ENCODE results near the gene TMEM185B. TPM values are rescaled to one million over a fixed set of nuclear protein-coding genes. Genes with fewer than 3 reads are reported as not detected.

Gene TMEM185B
- total and polyA plus RNA-seq, 7 experiments from 2014 or later = 14.9 to 36.8 (median 19.5) TPM

GRCh38 chr2:120253021-120253882 is 30.1 kb upstream of the TMEM185B start:
- H3K27me3 Mint-ChIP-seq = peaks cover 0 to 5% (median 3%) of the 10 kb centered on the region in 5 donors
- ChIA-PET POLR2A (interaction anchor here (0.5 to 8.6 kb wide), 8 partner anchors 10 to 575 kb away, joined by 3 to 73 read pairs (median 6); partner anchors contain the start of genes TMEM177 and TMEM185B), CTCF (interaction anchor here (1.7 kb wide), 1 partner anchor 71 kb away, joined by 4 read pairs; no protein-coding TSS in a partner anchor)
- Histone ChIP-seq H3K4me3 (ENCODE audit: low read length) (peak overlapping the region; percentile 81), H3K9me3 (ENCODE audit: control insufficient read depth in 2 of 3, low read length in 3 of 3) (no peaks in the 10 kb centered on the region), H3K27ac (ENCODE audit: low read depth, low read length) (peak overlapping the region; percentile 76), H3K36me3 (ENCODE audit: control insufficient read depth in 2 of 3, insufficient read depth in 3 of 3, low read length in 3 of 3) (peaks cover 0 to 4% (median 0%) of the 10 kb centered on the region in 3 experiments), H3K27me3 (ENCODE audit: control insufficient read depth in 2 of 2, insufficient read depth in 2 of 2, low read length in 2 of 2) (no peaks in the 10 kb centered on the region), H3K4me1 (ENCODE audit: control insufficient read depth in 2 of 2, insufficient read depth in 2 of 2, low read length in 2 of 2) (peaks cover 16% of the 10 kb centered on the region in 2 donors)
- peaks cover 0 to 7% (median 0%) of the 10 kb centered on the region in 11 donors for H3K9me3 Mint-ChIP-seq
- H3K27ac Mint-ChIP-seq = peak overlapping the region; percentile 74 to 95 (median 88)
- intact Hi-C loops (cut with micrococcal nuclease) = loop anchor here (1.0 to 5.0 kb wide), 8 partner anchors 34 to 1484 kb away; partner anchors contain the start of genes C2orf76 (in 1 of the 2), DBI (in 1 of the 2), EPB41L5 (in 1 of the 2) and NIFK (in 1 of the 2)
- H3K4me3 Mint-ChIP-seq = peak overlapping the region; percentile 91 to 99 (median 94)
- peaks cover 37 to 73% (median 60%) of the 10 kb centered on the region in 7 donors for H3K4me1 Mint-ChIP-seq
- H3K36me3 Mint-ChIP-seq = peaks cover 1 to 39% (median 4%) of the 10 kb centered on the region in 5 donors
- DNase-seq (peak in 2 of 9 donors; percentile 14 to 37), ATAC-seq (peak; percentile 55)

GRCh38 chr2:120252225-120253020 is 29.2 kb upstream of the TMEM185B start, which contains the start of gene RALB:
RALB (plus strand) TSS chr2:120252852; CDS start chr2:120278665, 25,813 bp downstream.
- H3K27me3 ChIP-seq (ENCODE audit: control insufficient read depth in 2 of 2, insufficient read depth in 2 of 2, low read length in 2 of 2) = no peaks in the 10 kb centered on the region

GRCh38 chr2:120251880-120252224 is 28.7 kb upstream of the TMEM185B start:
- Mint-ChIP-seq H3K4me1 (peaks cover 27 to 71% (median 46%) of the 10 kb centered on the region in 7 donors), H3K27ac (peak overlapping the region; percentile 87 to 98 (median 95)), H3K27me3 (peaks cover 0 to 9% (median 4%) of the 10 kb centered on the region in 5 donors), H3K4me3 (peak overlapping the region; percentile 94 to 100 (median 98)), H3K9me3 (peaks cover 0 to 7% (median 0%) of the 10 kb centered on the region in 11 donors), H3K36me3 (peaks cover 0 to 29% (median 0%) of the 10 kb centered on the region in 5 donors)
- CTCF ChIA-PET = interaction anchor here (0.6 to 1.7 kb wide), 2 partner anchors 72 to 75 kb away, joined by 3 to 4 read pairs; no protein-coding TSS in a partner anchor
- H3K9me3 ChIP-seq (ENCODE audit: control insufficient read depth in 2 of 3, low read length in 3 of 3) = no peaks in the 10 kb centered on the region
- H3K4me1 ChIP-seq (ENCODE audit: control insufficient read depth in 2 of 2, insufficient read depth in 2 of 2, low read length in 2 of 2) = peaks cover 16% of the 10 kb centered on the region in 2 donors
- H3K4me3 ChIP-seq (ENCODE audit: low read length) = peak overlapping the region; percentile 81
- ATAC-seq = no peak
- peak in 1 of 9 donors; percentile 14 for DNase-seq
- POLR2A ChIA-PET = interaction anchor here (0.5 to 8.6 kb wide), 10 partner anchors 19 to 573 kb away, joined by 3 to 73 read pairs (median 4); partner anchors contain the start of genes TMEM177 and TMEM185B
- H3K36me3 ChIP-seq (ENCODE audit: control insufficient read depth in 2 of 3, insufficient read depth in 3 of 3, low read length in 3 of 3) = peaks cover 0 to 4% (median 0%) of the 10 kb centered on the region in 3 experiments
- H3K27me3 ChIP-seq (ENCODE audit: control insufficient read depth in 2 of 2, insufficient read depth in 2 of 2, low read length in 2 of 2) = no peaks in the 10 kb centered on the region
- intact Hi-C loops (cut with micrococcal nuclease) = loop anchor here (1.0 to 5.0 kb wide), 14 partner anchors 9 to 1485 kb away; partner anchors contain the start of genes TMEM185B (in 2 of the 2), C2orf76 (in 1 of the 2), DBI (in 1 of the 2) and EPB41L5 (in 1 of the 2)
- H3K27ac ChIP-seq (ENCODE audit: low read depth, low read length) = peak overlapping the region; percentile 76

More at GRCh38 chr2:120252225-120253020, 29.2 kb upstream of the TMEM185B start, which contains the start of gene RALB:
- POLR2A ChIA-PET = interaction anchor here (0.5 to 8.6 kb wide), 10 partner anchors 19 to 574 kb away, joined by 3 to 73 read pairs (median 4); partner anchors contain the start of genes TMEM177 and TMEM185B
- Histone ChIP-seq H3K27ac (ENCODE audit: low read depth, low read length) (peak within 1 kb of the TSS; percentile 76), H3K36me3 (ENCODE audit: control insufficient read depth in 2 of 3, insufficient read depth in 3 of 3, low read length in 3 of 3) (peaks cover 0 to 4% (median 0%) of the 10 kb centered on the region in 3 experiments), H3K9me3 (ENCODE audit: control insufficient read depth in 2 of 3, low read length in 3 of 3) (no peaks in the 10 kb centered on the region), H3K4me1 (ENCODE audit: control insufficient read depth in 2 of 2, insufficient read depth in 2 of 2, low read length in 2 of 2) (peaks cover 16% of the 10 kb centered on the region in 2 donors), H3K4me3 (ENCODE audit: low read length) (peak within 1 kb of the TSS; percentile 81)
- Mint-ChIP-seq H3K36me3 (peaks cover 0 to 31% (median 0%) of the 10 kb centered on the region in 5 donors), H3K27me3 (peaks cover 0 to 9% (median 4%) of the 10 kb centered on the region in 5 donors), H3K27ac (peak within 1 kb of the TSS; percentile 87 to 98 (median 95)), H3K9me3 (peaks cover 0 to 7% (median 0%) of the 10 kb centered on the region in 11 donors), H3K4me1 (peaks cover 29 to 72% (median 51%) of the 10 kb centered on the region in 7 donors), H3K4me3 (peak within 1 kb of the TSS; percentile 94 to 100 (median 98))
- DNase-seq (peak; percentile 95 to 99 (median 97)), ATAC-seq (peak; percentile 95)
- CTCF ChIA-PET = interaction anchor here (0.6 to 1.7 kb wide), 2 partner anchors 72 to 76 kb away, joined by 3 to 4 read pairs; no protein-coding TSS in a partner anchor
- intact Hi-C loops (cut with micrococcal nuclease) = loop anchor here (1.0 to 5.0 kb wide), 14 partner anchors 9 to 1485 kb away; partner anchors contain the start of genes PTPN4 (in 2 of the 2), TMEM185B (in 2 of the 2), C2orf76 (in 1 of the 2) and DBI (in 1 of the 2)

- Histone ChIP-seq H3K27me3 (ENCODE audit: control insufficient read depth in 2 of 2, insufficient read depth in 2 of 2, low read length in 2 of 2) (no peaks in the 10 kb centered on the region), H3K9me3 (ENCODE audit: control insufficient read depth in 2 of 3, low read length in 3 of 3) (no peaks in the 10 kb centered on the region), H3K4me3 (ENCODE audit: low read length) (no peak overlapping the region), H3K27ac (ENCODE audit: low read depth, low read length) (no peak overlapping the region), H3K36me3 (ENCODE audit: control insufficient read depth in 2 of 3, insufficient read depth in 3 of 3, low read length in 3 of 3) (peaks cover 0 to 4% (median 0%) of the 10 kb centered on the region in 3 experiments), H3K4me1 (ENCODE audit: control insufficient read depth in 2 of 2, insufficient read depth in 2 of 2, low read length in 2 of 2) (peaks cover 16% of the 10 kb centered on the region in 2 donors)
- no peak overlapping the region for H3K27ac Mint-ChIP-seq
- intact Hi-C loops (cut with micrococcal nuclease) = loop anchor here in 1 of 2 donors (5.0 kb wide), 2 partner anchors 36 to 1486 kb away; partner anchors contain the start of gene NIFK
- DNase-seq (no peak), ATAC-seq (no peak)
- peaks cover 0 to 3% (median 0%) of the 10 kb centered on the region in 11 donors for H3K9me3 Mint-ChIP-seq
- ChIA-PET POLR2A (interaction anchor here (1.1 to 8.6 kb wide), 4 partner anchors 18 to 75 kb away, joined by 3 to 73 read pairs (median 14); partner anchors contain the start of gene TMEM185B), CTCF (interaction anchor here (1.7 kb wide), 1 partner anchor 73 kb away, joined by 4 read pairs; no protein-coding TSS in a partner anchor)
- H3K36me3 Mint-ChIP-seq = peaks cover 0 to 22% (median 0%) of the 10 kb centered on the region in 5 donors
- peak overlapping the region in 1 of 10 donors; percentile 13 for H3K4me3 Mint-ChIP-seq
- H3K4me1 Mint-ChIP-seq = peaks cover 25 to 67% (median 38%) of the 10 kb centered on the region in 7 donors
- H3K27me3 Mint-ChIP-seq = peaks cover 0 to 13% (median 5%) of the 10 kb centered on the region in 5 donors
These were observed 27.9 kb upstream of the TMEM185B start for GRCh38 chr2:120251078-120251477.

GRCh38 chr2:120250640-120251039 is 27.4 kb upstream of the TMEM185B start:
- H3K9me3 Mint-ChIP-seq = peaks cover 0 to 2% (median 0%) of the 10 kb centered on the region in 11 donors
- CTCF ChIA-PET = interaction anchor here (1.0 kb wide), 1 partner anchor 11 kb away, joined by 3 read pairs; no protein-coding TSS in a partner anchor
- intact Hi-C loops (cut with micrococcal nuclease) = loop anchor here in 1 of 2 donors (5.0 kb wide), 2 partner anchors 37 to 1487 kb away; partner anchors contain the start of gene NIFK
- POLR2A ChIA-PET = interaction anchor here (1.1 to 8.6 kb wide), 3 partner anchors 18 to 74 kb away, joined by 3 to 73 read pairs (median 21); no protein-coding TSS in a partner anchor
- peaks cover 16% of the 10 kb centered on the region in 2 donors for H3K4me1 ChIP-seq (ENCODE audit: control insufficient read depth in 2 of 2, insufficient read depth in 2 of 2, low read length in 2 of 2)
- DNase-seq = no peak
- H3K4me1 Mint-ChIP-seq = peaks cover 23 to 62% (median 33%) of the 10 kb centered on the region in 7 donors
- H3K27ac ChIP-seq (ENCODE audit: low read depth, low read length) = no peak overlapping the region
- no peak overlapping the region for H3K27ac Mint-ChIP-seq
- peaks cover 0 to 13% (median 5%) of the 10 kb centered on the region in 5 donors for H3K27me3 Mint-ChIP-seq
- H3K27me3 ChIP-seq (ENCODE audit: control insufficient read depth in 2 of 2, insufficient read depth in 2 of 2, low read length in 2 of 2) = no peaks in the 10 kb centered on the region
- no peak overlapping the region for H3K4me3 Mint-ChIP-seq
- no peak for ATAC-seq
- no peaks in the 10 kb centered on the region for H3K9me3 ChIP-seq (ENCODE audit: control insufficient read depth in 2 of 3, low read length in 3 of 3)
- peaks cover 0 to 4% (median 0%) of the 10 kb centered on the region in 3 experiments for H3K36me3 ChIP-seq (ENCODE audit: control insufficient read depth in 2 of 3, insufficient read depth in 3 of 3, low read length in 3 of 3)
- H3K4me3 ChIP-seq (ENCODE audit: low read length) = no peak overlapping the region
- peaks cover 0 to 18% (median 0%) of the 10 kb centered on the region in 5 donors for H3K36me3 Mint-ChIP-seq
